ENCODE measurements around the gene ZBTB47.

Gene ZBTB47

GRCh38 chr3:42637001-42637400 is 16.5 kb upstream of the ZBTB47 start:
- Histone ChIP-seq H3K36me3 (replicated peaks) (peaks cover 83% of the 10 kb centered on the region), H3K4me3 (ENCODE audit: low read depth, low read length) (no peak overlapping the region), H3K27me3 (replicated peaks) (no peaks in the 10 kb centered on the region), H3K27ac (no peak overlapping the region)
- no peak for TF ChIP-seq CTCF (IDR thresholded peaks at IDR 0.05; ENCODE audit: low read depth, low read length, missing control alignments)
- no peak for DNase-seq
- in situ Hi-C loops (cut with HindIII; ENCODE audit: low pct_ligation_motif_present, low sequenced_read_pairs) = no loop called here

GRCh38 chr3:42638339-42638842 is 15.1 kb upstream of the ZBTB47 start:
- no peaks in the 10 kb centered on the region for H3K27me3 ChIP-seq (replicated peaks)
- TF ChIP-seq CTCF (IDR thresholded peaks at IDR 0.05; ENCODE audit: low read depth, low read length, missing control alignments) = no peak
- no peak overlapping the region for H3K4me3 ChIP-seq (ENCODE audit: low read depth, low read length)
- H3K27ac ChIP-seq = no peak overlapping the region
- H3K36me3 ChIP-seq (replicated peaks) = peaks cover 84% of the 10 kb centered on the region
- in situ Hi-C loops (cut with HindIII; ENCODE audit: low pct_ligation_motif_present, low sequenced_read_pairs) = no loop called here
- no peak for DNase-seq

GRCh38 chr3:42639192-42639591 is 14.3 kb upstream of the ZBTB47 start:
- in situ Hi-C loops (cut with HindIII; ENCODE audit: low pct_ligation_motif_present, low sequenced_read_pairs) = no loop called here
- DNase-seq = no peak
- H3K27ac ChIP-seq = no peak overlapping the region
- H3K27me3 ChIP-seq (replicated peaks) = no peaks in the 10 kb centered on the region
- no peak overlapping the region for H3K4me3 ChIP-seq (ENCODE audit: low read depth, low read length)
- H3K36me3 ChIP-seq (replicated peaks) = peaks cover 85% of the 10 kb centered on the region
- no peak for TF ChIP-seq CTCF (IDR thresholded peaks at IDR 0.05; ENCODE audit: low read depth, low read length, missing control alignments)

GRCh38 chr3:42640129-42640528 is 13.4 kb upstream of the ZBTB47 start:
- TF ChIP-seq CTCF (IDR thresholded peaks at IDR 0.05; ENCODE audit: low read depth, low read length, missing control alignments) = no peak

GRCh38 chr3:42640771-42641370 is 12.6 kb upstream of the ZBTB47 start:
- H3K36me3 ChIP-seq (replicated peaks) = peaks cover 81% of the 10 kb centered on the region
- no peak for TF ChIP-seq CTCF (IDR thresholded peaks at IDR 0.05; ENCODE audit: low read depth, low read length, missing control alignments)
- no peaks in the 10 kb centered on the region for H3K27me3 ChIP-seq (replicated peaks)
- no peak overlapping the region for H3K4me3 ChIP-seq (ENCODE audit: low read depth, low read length)
- H3K27ac ChIP-seq = no peak overlapping the region
- no peak for DNase-seq
- in situ Hi-C loops (cut with HindIII; ENCODE audit: low pct_ligation_motif_present, low sequenced_read_pairs) = no loop called here

More at GRCh38 chr3:42640129-42640528, 13.4 kb upstream of the ZBTB47 start:
- DNase-seq = no peak
- Histone ChIP-seq H3K36me3 (replicated peaks) (peaks cover 85% of the 10 kb centered on the region), H3K4me3 (ENCODE audit: low read depth, low read length) (no peak overlapping the region), H3K27me3 (replicated peaks) (no peaks in the 10 kb centered on the region), H3K27ac (no peak overlapping the region)
- in situ Hi-C loops (cut with HindIII; ENCODE audit: low pct_ligation_motif_present, low sequenced_read_pairs) = no loop called here
